Neural progenitor cell (in vitro differentiated cells): ENCODE data around the gene CEP104. TPM values are rescaled to one million over a fixed set of nuclear protein-coding genes. Genes with fewer than 3 reads are reported as not detected.
A peak's percentile ranks its signal among the peaks of the same experiment; 100 is the strongest.

Experiments
- DNase-seq: peaks from one replicate; pipeline ENCODE4 v3.0.0-alpha.2; 2016; ENCODE audit warnings: low spot score
- H2AFZ ChIP-seq: fragments of 200-600 bp; sonication (generic); replicated peaks from 2 replicates; pipeline ENCODE4 v1.6.1; 2016; ENCODE audit warnings: antibody characterized with exemption
- H3F3A ChIP-seq: fragments of 200-600 bp; sonication (generic); 2 replicates; pipeline ENCODE4 v1.6.1; 2016; ENCODE audit warnings: antibody characterized with exemption, low read depth
- H3K27ac ChIP-seq: fragments of 200-600 bp; sonication (generic); 2 replicates; pipeline ENCODE4 v1.5.1; 2016; ENCODE audit warnings: mild to moderate bottlenecking
- H3K27me3 ChIP-seq: fragments of 200-600 bp; sonication (generic); 2 replicates; pipeline ENCODE4 v1.6.1; 2016; ENCODE audit warnings: mild to moderate bottlenecking, moderate library complexity
- H3K36me3 ChIP-seq: fragments of 200-600 bp; sonication (generic); 2 replicates; pipeline ENCODE4 v1.5.1; 2016
- H3K4me1 ChIP-seq: fragments of 200-600 bp; sonication (generic); 2 replicates; pipeline ENCODE4 v1.6.1; 2016; ENCODE audit warnings: mixed run types
- H3K4me2 ChIP-seq: fragments of 200-600 bp; sonication (generic); 2 replicates; pipeline ENCODE4 v1.6.1; 2016
- H3K4me3 ChIP-seq: fragments of 200-600 bp; sonication (generic); 2 replicates; pipeline ENCODE4 v1.5.1; 2016
- H3K79me2 ChIP-seq: fragments of 200-600 bp; sonication (generic); 2 replicates; pipeline ENCODE4 v1.6.1; 2016; ENCODE audit warnings: low read depth
- H3K9ac ChIP-seq: fragments of 200-600 bp; sonication (generic); 2 replicates; pipeline ENCODE4 v1.6.1; 2016
- H3K9me3 ChIP-seq: fragments of 200-600 bp; sonication (generic); 2 replicates; pipeline ENCODE4 v1.5.1; 2016; ENCODE audit warnings: low read depth
- H4K20me1 ChIP-seq: fragments of 200-600 bp; sonication (generic); 2 replicates; pipeline ENCODE4 v1.6.1; 2016; ENCODE audit warnings: low read depth
- H3K27ac Mint-ChIP-seq: 3 replicates; pipeline ENCODE4 v1.8.0; 2021; ENCODE audit warnings: mixed read lengths
- H3K27me3 Mint-ChIP-seq: 2 replicates; pipeline ENCODE4 v1.8.0; 2022; ENCODE audit warnings: low read depth, mild to moderate bottlenecking, inconsistent platforms, moderate library complexity, mixed read lengths; ENCODE audit not compliant: insufficient read depth
- H3K36me3 Mint-ChIP-seq: 3 replicates; pipeline ENCODE4 v1.8.0; 2021; ENCODE audit warnings: mixed read lengths
- H3K4me1 Mint-ChIP-seq: 3 replicates; pipeline ENCODE4 v1.8.0; 2021; ENCODE audit warnings: mixed read lengths
- H3K4me3 Mint-ChIP-seq: 3 replicates; pipeline ENCODE4 v1.8.0; 2021; ENCODE audit warnings: mild to moderate bottlenecking, moderate library complexity, mixed read lengths
- H3K9me3 Mint-ChIP-seq: 3 replicates; pipeline ENCODE4 v1.8.0; 2020; ENCODE audit warnings: mixed read lengths
- CTCF ChIP-seq: fragments of 200-600 bp; sonication (generic); IDR thresholded peaks from 2 replicates; pipeline ENCODE4 v1.5.1; 2017; ENCODE audit warnings: antibody characterized with exemption, mild to moderate bottlenecking
- EZH2 ChIP-seq: fragments of 200-600 bp; sonication (generic); IDR thresholded peaks from 2 replicates; pipeline ENCODE4 v1.6.1; 2017; ENCODE audit warnings: antibody characterized with exemption, mild to moderate bottlenecking, moderate library complexity
- EZH2phosphoT487 ChIP-seq: fragments of 200-600 bp; sonication (generic); IDR thresholded peaks from 2 replicates; pipeline ENCODE4 v1.6.1; 2017; ENCODE audit warnings: antibody characterized with exemption
- total RNA-seq: library from RNA; depleted of rRNA; stranded (reverse); fragments of >200 nt; gene quantifications from 2 replicates; pipeline ENCODE4 v1.2.3, GENCODE V29; 2015; ENCODE audit warnings: low replicate concordance

CEP104 gene
- total RNA-seq, 1 donor from 2014 or later, result 12.9 TPM

- peaks cover 19% of the 10 kb centered on the region for H4K20me1 ChIP-seq
- H3K9me3 ChIP-seq, result no peaks in the 10 kb centered on the region
- no peaks in the 10 kb centered on the region for H3K36me3 ChIP-seq
- no peaks in the 10 kb centered on the region for H3F3A ChIP-seq
- no peak overlapping the region for H3K4me3 Mint-ChIP-seq
- H3K27ac ChIP-seq, result no peak overlapping the region
- H3K27ac Mint-ChIP-seq, result no peak overlapping the region
- TF ChIP-seq EZH2 (no peak), EZH2phosphoT487 (no peak), CTCF (no peak)
- no peaks in the 10 kb centered on the region for H3K9me3 Mint-ChIP-seq
- H3K9ac ChIP-seq, result no peak overlapping the region
- H3K4me3 ChIP-seq, result no peak overlapping the region
- peaks cover 10% of the 10 kb centered on the region for H3K36me3 Mint-ChIP-seq
- no peaks in the 10 kb centered on the region for H3K27me3 ChIP-seq
- no peak overlapping the region for H2AFZ ChIP-seq
- H3K4me1 Mint-ChIP-seq, result no peaks in the 10 kb centered on the region
- H3K4me2 ChIP-seq, result no peak overlapping the region
- DNase-seq, result no peak
- H3K27me3 Mint-ChIP-seq, result peaks cover 3% of the 10 kb centered on the region
- no peaks in the 10 kb centered on the region for H3K4me1 ChIP-seq
- H3K79me2 ChIP-seq, result peaks cover 7% of the 10 kb centered on the region
Measured at GRCh38 chr1:3786468-3787348, 70.3 kb downstream of the CEP104 start.

GRCh38 chr1:3785456-3786157 lies 71.4 kb downstream of the CEP104 start:
- no peak overlapping the region for H3K27ac Mint-ChIP-seq

GRCh38 chr1:3785045-3785444 lies 72.0 kb downstream of the CEP104 start:
- no peaks in the 10 kb centered on the region for H3F3A ChIP-seq
- Mint-ChIP-seq H3K36me3 (peaks cover 18% of the 10 kb centered on the region), H3K9me3 (no peaks in the 10 kb centered on the region), H3K4me3 (peak overlapping the region; percentile 37), H3K4me1 (no peaks in the 10 kb centered on the region), H3K27ac (no peak overlapping the region), H3K27me3 (peaks cover 3% of the 10 kb centered on the region)
- H3K9me3 ChIP-seq, result no peaks in the 10 kb centered on the region
- DNase-seq, result no peak
- no peak overlapping the region for H3K27ac ChIP-seq
- H3K36me3 ChIP-seq, result no peaks in the 10 kb centered on the region
- no peaks in the 10 kb centered on the region for H3K27me3 ChIP-seq
- H3K4me1 ChIP-seq, result no peaks in the 10 kb centered on the region
- H2AFZ ChIP-seq, result no peak overlapping the region
- no peak for TF ChIP-seq EZH2phosphoT487
- TF ChIP-seq EZH2, result no peak
- TF ChIP-seq CTCF, result no peak
- H4K20me1 ChIP-seq, result peaks cover 18% of the 10 kb centered on the region
- no peak overlapping the region for H3K9ac ChIP-seq
- no peaks in the 10 kb centered on the region for H3K79me2 ChIP-seq
- H3K4me2 ChIP-seq, result no peak overlapping the region
- no peak overlapping the region for H3K4me3 ChIP-seq

More at GRCh38 chr1:3785456-3786157, 71.4 kb downstream of the CEP104 start:
- Histone ChIP-seq H3K9me3 (no peaks in the 10 kb centered on the region), H3K79me2 (no peaks in the 10 kb centered on the region), H3K9ac (no peak overlapping the region), H3K36me3 (no peaks in the 10 kb centered on the region), H3K27ac (no peak overlapping the region), H3K4me1 (no peaks in the 10 kb centered on the region), H3K27me3 (no peaks in the 10 kb centered on the region), H3K4me2 (no peak overlapping the region), H4K20me1 (peaks cover 19% of the 10 kb centered on the region), H2AFZ (no peak overlapping the region), H3F3A (no peaks in the 10 kb centered on the region), H3K4me3 (no peak overlapping the region)
- no peaks in the 10 kb centered on the region for H3K9me3 Mint-ChIP-seq
- TF ChIP-seq EZH2phosphoT487 (no peak), CTCF (peak; percentile 62)
- H3K36me3 Mint-ChIP-seq, result peaks cover 13% of the 10 kb centered on the region
- peak; percentile 43 for DNase-seq
- H3K27me3 Mint-ChIP-seq, result peaks cover 3% of the 10 kb centered on the region
- H3K4me3 Mint-ChIP-seq, result peak overlapping the region; percentile 37
- H3K4me1 Mint-ChIP-seq, result no peaks in the 10 kb centered on the region
